Parathyroid adenoma (tissue), 2 donors: ENCODE results near the gene CD28.

Experiments
- H2AFZ ChIP-seq: fragments of 300-600 bp; sonication (generic); one replicate; pipeline ENCODE4 v1.7.0; 2017; ENCODE audit warnings: antibody characterized with exemption, mild to moderate bottlenecking
- H3K27ac ChIP-seq: fragments of 300-600 bp; sonication (generic); one replicate; pipeline ENCODE4 v1.7.0; 2017
- H3K27me3 ChIP-seq: fragments of 300-600 bp; sonication (generic); one replicate; pipeline ENCODE4 v1.7.0; 2017; ENCODE audit warnings: low read length; ENCODE audit not compliant: control insufficient read depth, insufficient read depth
- H3K36me3 ChIP-seq: fragments of 300-600 bp; sonication (generic); one replicate; pipeline ENCODE4 v1.7.0; 2017; ENCODE audit warnings: low read length; ENCODE audit not compliant: control insufficient read depth, insufficient read depth
- H3K4me1 ChIP-seq: fragments of 300-600 bp; sonication (generic); one replicate; pipeline ENCODE4 v1.7.0; 2017; ENCODE audit warnings: control low read depth
- H3K4me2 ChIP-seq: fragments of 300-600 bp; sonication (generic); one replicate; pipeline ENCODE4 v1.7.0; 2017; ENCODE audit warnings: low read length
- H3K4me3 ChIP-seq: fragments of 300-600 bp; sonication (generic); one replicate; pipeline ENCODE4 v1.7.0; 2017; ENCODE audit warnings: low read depth, low read length
- H3K79me2 ChIP-seq: fragments of 300-600 bp; sonication (generic); one replicate; pipeline ENCODE4 v1.7.0; 2017; ENCODE audit warnings: control low read depth
- H3K9ac ChIP-seq: fragments of 300-600 bp; sonication (generic); one replicate; pipeline ENCODE4 v1.7.0; 2017; ENCODE audit warnings: mild to moderate bottlenecking
- H3K9me3 ChIP-seq: fragments of 300-600 bp; sonication (generic); one replicate; pipeline ENCODE4 v1.7.0; 2017; ENCODE audit warnings: low read length; ENCODE audit not compliant: control insufficient read depth
- CTCF ChIP-seq: fragments of 300-600 bp; sonication (generic); IDR thresholded peaks from one replicate; pipeline ENCODE4 v1.7.0; 2017; ENCODE audit warnings: antibody characterized with exemption, mild to moderate bottlenecking
- donor health status: primary hyperparathyroidism.

CD28 gene

GRCh38 chr2:203689426-203690116 lies 16.9 kb upstream of the CD28 start:
- H3K36me3 ChIP-seq = no peaks in the 10 kb centered on the region
- no peaks in the 10 kb centered on the region for H3K79me2 ChIP-seq
- H3K9me3 ChIP-seq = no peaks in the 10 kb centered on the region
- H3K27me3 ChIP-seq = no peaks in the 10 kb centered on the region
- H3K4me3 ChIP-seq = no peak overlapping the region
- H3K27ac ChIP-seq = no peak overlapping the region
- H3K4me1 ChIP-seq = peaks cover 7% of the 10 kb centered on the region
- no peak for TF ChIP-seq CTCF
- no peak overlapping the region for H3K4me2 ChIP-seq
- H2AFZ ChIP-seq = no peak overlapping the region
- no peak overlapping the region for H3K9ac ChIP-seq

- H3K9ac ChIP-seq = no peak overlapping the region
- H3K4me3 ChIP-seq = no peak overlapping the region
- H3K9me3 ChIP-seq = no peaks in the 10 kb centered on the region
- H3K36me3 ChIP-seq = no peaks in the 10 kb centered on the region
- no peaks in the 10 kb centered on the region for H3K79me2 ChIP-seq
- H2AFZ ChIP-seq = no peak overlapping the region
- H3K27ac ChIP-seq = peak overlapping the region; percentile 31
- peaks cover 7% of the 10 kb centered on the region for H3K4me1 ChIP-seq
- no peaks in the 10 kb centered on the region for H3K27me3 ChIP-seq
- H3K4me2 ChIP-seq = no peak overlapping the region
- no peak for TF ChIP-seq CTCF
Observed at GRCh38 chr2:203690117-203690431, 16.4 kb upstream of the CD28 start.

GRCh38 chr2:203690441-203691047 lies 15.9 kb upstream of the CD28 start:
- Histone ChIP-seq H3K4me1 (peaks cover 7% of the 10 kb centered on the region), H2AFZ (peak overlapping the region; percentile 19), H3K4me2 (no peak overlapping the region), H3K79me2 (no peaks in the 10 kb centered on the region), H3K9me3 (no peaks in the 10 kb centered on the region), H3K36me3 (no peaks in the 10 kb centered on the region), H3K27me3 (no peaks in the 10 kb centered on the region), H3K4me3 (no peak overlapping the region), H3K27ac (peak overlapping the region; percentile 31), H3K9ac (no peak overlapping the region)
- no peak for TF ChIP-seq CTCF

GRCh38 chr2:203691149-203691548 lies 15.3 kb upstream of the CD28 start:
- no peak for TF ChIP-seq CTCF
- Histone ChIP-seq H3K27ac (peak overlapping the region; percentile 31), H2AFZ (peak overlapping the region; percentile 19), H3K4me2 (no peak overlapping the region), H3K9me3 (no peaks in the 10 kb centered on the region), H3K4me1 (peaks cover 7% of the 10 kb centered on the region), H3K79me2 (no peaks in the 10 kb centered on the region), H3K9ac (no peak overlapping the region), H3K36me3 (no peaks in the 10 kb centered on the region), H3K27me3 (no peaks in the 10 kb centered on the region), H3K4me3 (no peak overlapping the region)
